Upper lobe of left lung (tissue), 6 donors: ENCODE measurements around the gene MMP15. TPM values are rescaled to one million over a fixed set of nuclear protein-coding genes. Genes with fewer than 3 reads are reported as not detected.
"Not testable (repeated sequence)": the region's sequence is repeated elsewhere in the genome, so short reads cannot be mapped to it uniquely, and the experiment has no call there.

Experiments
- ATAC-seq, 2 donors: fragments of 200-7000 bp; cut with Tn5 transposase; one replicate each; pipeline ENCODE4 v1.9.1; 2022; ENCODE audit warnings: mild to moderate bottlenecking in 2 of 2, moderate library complexity in 2 of 2; ENCODE audit not compliant: low FRiP score in 2 of 2
- DNase-seq, 2 donors: peaks; one replicate each; pipeline ENCODE4 v3.0.0-alpha.2; 2019 to 2020
- H3K27ac ChIP-seq, 4 donors: fragments of 200-600 bp; sonication (generic); one replicate each; pipeline ENCODE4 v1.5.1; 2016 to 2019
- H3K27me3 ChIP-seq, 4 donors: fragments of 200-600 bp; sonication (generic); one replicate each; pipeline ENCODE4 v1.5.1; 2017 to 2019
- H3K36me3 ChIP-seq, 4 donors: fragments of 200-600 bp; sonication (generic); one replicate each; pipeline ENCODE4 v1.5.1; 2016 to 2019
- H3K4me1 ChIP-seq, 4 donors: fragments of 200-600 bp; sonication (generic); one replicate each; pipeline ENCODE4 v1.5.1; 2018 to 2019
- H3K4me3 ChIP-seq, 4 donors: fragments of 200-600 bp; sonication (generic); one replicate each; pipeline ENCODE4 v1.5.1; 2017 to 2019; ENCODE audit warnings: mild to moderate bottlenecking in 2 of 4, moderate library complexity in 1 of 4
- H3K9me3 ChIP-seq, 4 donors: fragments of 200-600 bp; sonication (generic); one replicate each; pipeline ENCODE4 v1.5.1; 2018 to 2019
- EP300 ChIP-seq, 4 donors: sonication (generic); formaldehyde crosslinking; IDR thresholded peaks; one replicate each; pipeline ENCODE4 v1.5.1; 2017; ENCODE audit warnings: antibody characterized with exemption in 4 of 4, control low read depth in 2 of 4
- POLR2A ChIP-seq, 4 donors: fragments of 450-650 bp; IDR thresholded peaks; one replicate each; pipeline ENCODE4 v1.5.1; 2016 to 2017; ENCODE audit warnings: antibody characterized with exemption in 4 of 4, mild to moderate bottlenecking in 2 of 4
- POLR2AphosphoS5 ChIP-seq, 2 donors: sonication (generic); formaldehyde crosslinking; IDR thresholded peaks; one replicate each; pipeline ENCODE4 v1.5.1; 2017; ENCODE audit warnings: antibody characterized with exemption in 2 of 2
- WGBS, 2 donors: methylation state at CpG; one replicate each; pipeline ENCODE4 v1.1.5; 2017 to 2018; 5-methylcytosine and 5-hydroxymethylcytosine counted together
- small RNA-seq, 4 donors: library from RNA; depleted of rRNA; stranded (forward); fragments of <200 nt; gene quantifications; one replicate each; pipeline ENCODE3, GENCODE V24; 2016
- total RNA-seq, 6 donors: library from RNA; depleted of rRNA in 4 of 6; stranded (reverse); fragments of >200 nt in 4 of 6; gene quantifications; one replicate each; pipeline versions ENCODE4 v1.1.0 to v1.2.1, GENCODE V29; 2016 to 2021
- TF ChIP-seq, protein P1 (sequence below), 6 experiments: fragments of 450-650 bp in 4 of 6; fragments of 200-600 bp in 2 of 6; sonication (generic) in 2 of 6; IDR thresholded peaks; one replicate each; pipeline ENCODE4 v1.5.1; 2016 to 2019; ENCODE audit warnings: antibody characterized with exemption in 6 of 6
- donor health status: DM: no; HTN: no; CAD: no; lungs with moderate emphysema.
- donor health status: DM: no; HTN: yes; CAD: no; lungs with severe emphysema.

The MMP15 gene
- total RNA-seq, 6 donors from 2014 or later = 14.7 to 30.5 (median 25.3) TPM

DNA sequence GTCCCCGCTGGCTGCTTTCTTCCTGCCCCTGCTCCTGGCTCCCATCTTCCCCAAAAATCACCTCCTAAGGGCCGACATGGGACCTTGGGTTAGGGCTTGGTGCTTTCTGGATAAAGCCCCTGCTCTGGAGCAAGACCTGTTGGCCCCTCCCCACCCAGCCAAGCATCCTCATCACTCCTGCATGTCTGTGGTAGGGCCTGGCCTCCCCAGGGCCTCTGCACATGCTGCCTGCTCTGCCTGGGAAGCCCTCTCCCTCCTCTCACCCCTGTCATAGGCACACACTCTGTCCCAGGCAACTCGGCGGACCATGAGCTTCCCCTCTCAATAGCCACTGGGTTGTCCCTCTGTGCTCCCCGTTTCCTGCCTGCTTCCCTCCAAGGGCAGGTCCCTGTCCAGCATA lies 68.5 kb downstream of the MMP15 start:
- DNase-seq = no peak
- WGBS, 2 donors = 88 to 91% methylated on average over 5 of the region's 5 CpGs
- H3K27me3 ChIP-seq = no peaks in the 10 kb centered on the region
- H3K36me3 ChIP-seq = no peaks in the 10 kb centered on the region
- peaks cover 0 to 9% (median 8%) of the 10 kb centered on the region in 4 donors for H3K4me1 ChIP-seq
- TF ChIP-seq POLR2AphosphoS5 (IDR thresholded peaks at IDR 0.05) (no peak), EP300 (IDR thresholded peaks at IDR 0.05) (no peak), POLR2A (IDR thresholded peaks at IDR 0.05) (no peak)
- TF ChIP-seq, protein P1, sequence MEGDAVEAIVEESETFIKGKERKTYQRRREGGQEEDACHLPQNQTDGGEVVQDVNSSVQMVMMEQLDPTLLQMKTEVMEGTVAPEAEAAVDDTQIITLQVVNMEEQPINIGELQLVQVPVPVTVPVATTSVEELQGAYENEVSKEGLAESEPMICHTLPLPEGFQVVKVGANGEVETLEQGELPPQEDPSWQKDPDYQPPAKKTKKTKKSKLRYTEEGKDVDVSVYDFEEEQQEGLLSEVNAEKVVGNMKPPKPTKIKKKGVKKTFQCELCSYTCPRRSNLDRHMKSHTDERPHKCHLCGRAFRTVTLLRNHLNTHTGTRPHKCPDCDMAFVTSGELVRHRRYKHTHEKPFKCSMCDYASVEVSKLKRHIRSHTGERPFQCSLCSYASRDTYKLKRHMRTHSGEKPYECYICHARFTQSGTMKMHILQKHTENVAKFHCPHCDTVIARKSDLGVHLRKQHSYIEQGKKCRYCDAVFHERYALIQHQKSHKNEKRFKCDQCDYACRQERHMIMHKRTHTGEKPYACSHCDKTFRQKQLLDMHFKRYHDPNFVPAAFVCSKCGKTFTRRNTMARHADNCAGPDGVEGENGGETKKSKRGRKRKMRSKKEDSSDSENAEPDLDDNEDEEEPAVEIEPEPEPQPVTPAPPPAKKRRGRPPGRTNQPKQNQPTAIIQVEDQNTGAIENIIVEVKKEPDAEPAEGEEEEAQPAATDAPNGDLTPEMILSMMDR (IDR thresholded peaks at IDR 0.05) = no peak
- H3K4me3 ChIP-seq = no peak overlapping the region
- H3K9me3 ChIP-seq = no peaks in the 10 kb centered on the region
- ATAC-seq = no peak
- H3K27ac ChIP-seq = no peak overlapping the region

DNA sequence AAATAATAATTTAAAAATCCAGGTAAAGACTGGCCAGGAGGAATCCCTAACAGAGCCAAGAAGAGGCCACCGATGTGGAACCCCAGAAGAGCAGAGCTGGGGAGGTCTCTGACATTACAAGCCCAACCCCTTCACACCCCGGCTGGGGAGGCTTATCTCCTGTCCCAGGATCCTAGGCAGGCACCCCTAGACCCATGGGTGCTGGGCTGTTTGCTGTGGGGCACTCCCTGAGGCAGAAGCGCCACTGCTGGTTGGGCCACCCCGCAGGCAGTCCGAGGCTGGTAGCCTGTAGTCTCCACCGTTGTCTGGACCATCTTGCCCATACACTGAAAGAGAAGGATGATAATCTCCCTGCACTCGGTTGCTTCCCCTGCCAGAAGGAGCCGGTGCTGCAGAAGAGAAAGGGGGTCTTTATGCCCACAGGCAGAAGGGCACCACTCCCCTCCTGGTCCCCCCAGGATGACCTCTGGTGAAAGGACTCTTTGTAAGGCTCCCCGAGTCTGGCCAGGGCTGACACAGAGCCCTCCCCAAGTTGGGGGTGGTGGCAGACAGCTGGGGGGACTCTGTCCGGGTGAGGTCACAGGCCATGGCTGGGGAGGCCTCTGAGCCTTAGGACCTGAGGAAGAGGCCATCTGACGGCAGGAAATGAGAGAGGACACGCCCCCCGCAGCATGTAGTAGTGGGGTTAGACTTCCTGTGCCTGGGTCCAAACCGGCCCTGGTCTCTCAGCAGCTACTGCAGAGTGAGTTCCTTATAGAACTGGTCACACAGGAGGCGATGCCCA lies 69.4 kb downstream of the MMP15 start:
- ATAC-seq = no peak
- no peak for DNase-seq
- H3K9me3 ChIP-seq = no peaks in the 10 kb centered on the region
- no peak overlapping the region for H3K27ac ChIP-seq
- no peak for TF ChIP-seq POLR2A (IDR thresholded peaks at IDR 0.05)
- no peak for TF ChIP-seq POLR2AphosphoS5 (IDR thresholded peaks at IDR 0.05)
- no peak for TF ChIP-seq EP300 (IDR thresholded peaks at IDR 0.05)
- no peaks in the 10 kb centered on the region for H3K27me3 ChIP-seq
- 75 to 78% methylated on average over 13 to 15 of the region's 15 CpGs for WGBS, 2 donors
- H3K36me3 ChIP-seq = no peaks in the 10 kb centered on the region
- H3K4me3 ChIP-seq = no peak overlapping the region
- peaks cover 0 to 9% (median 8%) of the 10 kb centered on the region in 4 donors for H3K4me1 ChIP-seq

DNA sequence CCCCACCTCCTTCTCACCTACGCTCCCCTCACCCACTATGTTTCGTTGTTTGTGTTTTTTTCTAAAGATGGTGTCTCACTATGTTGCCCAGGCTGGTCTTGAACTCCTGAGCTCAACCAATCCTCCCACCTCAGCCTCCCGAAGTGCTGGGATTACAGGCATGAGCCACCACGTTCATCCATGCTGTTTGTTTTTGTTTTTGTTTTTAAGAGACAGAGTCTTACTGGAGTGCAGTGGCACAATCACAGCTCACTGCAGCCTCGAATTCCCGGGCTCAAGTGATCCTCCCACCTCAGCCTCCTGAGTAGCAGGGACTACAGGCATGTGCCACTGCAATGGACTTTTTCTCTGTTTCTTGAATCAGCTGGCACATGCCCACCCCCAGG lies 70.0 kb downstream of the MMP15 start:
- DNase-seq, H3K9me3 ChIP-seq: not testable (repeated sequence)

DNA sequence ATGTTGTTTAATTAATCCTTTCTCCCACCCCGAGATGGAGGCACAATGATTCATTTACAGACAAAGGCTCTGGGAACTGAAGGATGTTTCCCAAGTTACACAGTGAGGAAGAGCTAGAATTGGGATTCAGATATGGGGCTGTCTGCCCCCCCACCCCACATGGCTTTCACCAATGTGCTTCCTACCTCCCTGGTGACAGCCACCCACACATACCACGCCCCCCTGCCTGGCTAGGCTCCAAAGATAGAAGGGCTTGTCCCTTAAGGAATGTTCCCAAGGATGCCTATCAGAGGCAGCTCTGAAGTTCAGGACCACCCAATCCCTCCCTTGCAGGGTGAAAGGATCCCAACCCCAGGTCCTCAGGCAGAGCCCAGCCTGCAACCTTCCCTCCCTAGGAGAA lies 70.7 kb downstream of the MMP15 start:
- H3K4me3 ChIP-seq = no peak overlapping the region
- WGBS, 2 donors = 41 to 52% methylated on average over 2 of the region's 2 CpGs
- no peaks in the 10 kb centered on the region for H3K36me3 ChIP-seq
- H3K27me3 ChIP-seq = no peaks in the 10 kb centered on the region
- no peak overlapping the region for H3K27ac ChIP-seq
- no peak for ATAC-seq
- TF ChIP-seq EP300 (IDR thresholded peaks at IDR 0.05) (no peak), POLR2A (IDR thresholded peaks at IDR 0.05) (no peak), POLR2AphosphoS5 (IDR thresholded peaks at IDR 0.05) (no peak)
- TF ChIP-seq, protein P1 (IDR thresholded peaks at IDR 0.05) = no peak
- DNase-seq = no peak
- peaks cover 0 to 9% (median 8%) of the 10 kb centered on the region in 4 donors for H3K4me1 ChIP-seq
- H3K9me3 ChIP-seq = no peaks in the 10 kb centered on the region

More for the DNA sequence above, 70.0 kb downstream of the MMP15 start:
- H3K27ac ChIP-seq, H3K36me3 ChIP-seq, H3K4me1 ChIP-seq, H3K4me3 ChIP-seq, ATAC-seq, H3K27me3 ChIP-seq: not testable (repeated sequence)
- 71 to 74% methylated on average over 6 of the region's 6 CpGs for WGBS, 2 donors

Small RNA genes lying within 50 kb of the gene (small RNA-seq; reads per million reads assigned to genes)
- gene RF00019 = 0 reads per million in 4 donors

Other genes starting within 250 kb of the MMP15 start
- gene KIFC3, start 223.3 kb upstream of the MMP15 start, total RNA-seq = 100 to 1,000 TPM in 4 of 6 donors, 10 to 100 TPM in 2; 82.6 to 340 (median 110) TPM
- gene CNGB1, start 54.6 kb upstream of the MMP15 start, total RNA-seq = under 1 TPM in 2 of 6 donors, not detected in 4; 0.06 to 0.39 TPM
- 10 to 100 TPM in 4 of 6 donors, 1 to 10 TPM in 2; 8.0 to 28.3 (median 13.3) TPM for gene ZNF319, start 25.1 kb upstream of the MMP15 start, total RNA-seq
- 10 to 100 TPM; 32.7 to 55.5 (median 46.5) TPM for gene USB1, start 24.3 kb upstream of the MMP15 start, total RNA-seq
- 10 to 100 TPM; 12.6 to 43.3 (median 26.4) TPM for gene CFAP20, start 103.6 kb downstream of the MMP15 start, total RNA-seq
- gene CSNK2A2, start 172.4 kb downstream of the MMP15 start, total RNA-seq = 10 to 100 TPM; 34.7 to 73.9 (median 46.1) TPM